ENCODE data around the gene RBM20.

Gene RBM20

GRCh38 chr10:110885932-110886674 lies 242.0 kb downstream of the RBM20 start:
- no peak for TF ChIP-seq REST (IDR thresholded peaks at IDR 0.05; ENCODE audit: insufficient replicate concordance, low read depth)
- TF ChIP-seq CTCF (IDR thresholded peaks at IDR 0.05; ENCODE audit: insufficient read depth, low read length), result no peak
- no peak for TF ChIP-seq SPI1 (IDR thresholded peaks at IDR 0.05; ENCODE audit: borderline replicate concordance, low read depth)
- no peak overlapping the region for H3K27ac ChIP-seq (replicated peaks)
- no peak overlapping the region for H3K4me3 ChIP-seq (replicated peaks; ENCODE audit: insufficient read depth, low read length)
- DNase-seq (ENCODE audit: low read depth in 1 of 2, low spot score in 1 of 2), result no peak
- H3K27me3 ChIP-seq (ENCODE audit: insufficient read depth, poor library complexity, severe bottlenecking), result no peaks in the 10 kb centered on the region

- TF ChIP-seq POLR2AphosphoS5 (IDR thresholded peaks at IDR 0.05; ENCODE audit: low read depth) (no peak), SPI1 (IDR thresholded peaks at IDR 0.05; ENCODE audit: borderline replicate concordance, low read depth) (no peak), REST (IDR thresholded peaks at IDR 0.05; ENCODE audit: insufficient replicate concordance, low read depth) (no peak), CTCF (IDR thresholded peaks at IDR 0.05; ENCODE audit: insufficient read depth, low read length) (no peak), GABPA (IDR thresholded peaks at IDR 0.05; ENCODE audit: low read depth) (no peak)
- H3K27ac ChIP-seq (replicated peaks), result no peak overlapping the region
Observed at GRCh38 chr10:110887560-110887959, 243.4 kb downstream of the RBM20 start.

More at GRCh38 chr10:110887560-110887959, 243.4 kb downstream of the RBM20 start:
- no peak for DNase-seq (ENCODE audit: low read depth in 1 of 2, low spot score in 1 of 2)
- Histone ChIP-seq H3K27me3 (ENCODE audit: insufficient read depth, poor library complexity, severe bottlenecking) (no peaks in the 10 kb centered on the region), H3K4me3 (replicated peaks; ENCODE audit: insufficient read depth, low read length) (no peak overlapping the region)
